Stimulated activated CD8-positive, alpha-beta memory T cell treated with anti-CD3 and anti-CD28 coated beads, Interleukin-7, amount 100 ng/mL, for 24 hours (primary cell): ENCODE data around the gene COL20A1.
"Not testable (repeated sequence)": the region's sequence is repeated elsewhere in the genome, so short reads cannot be mapped to it uniquely, and the experiment has no call there.

Source experiments
- DNase-seq: peaks from one replicate; pipeline ENCODE4 v3.0.0-alpha.2; 2020; ENCODE audit warnings: low read depth

The COL20A1 gene

GRCh38 chr20:63333241-63333836, 40.4 kb downstream of the COL20A1 start:
- no peak for DNase-seq

- no peak for DNase-seq
Observed at GRCh38 chr20:63334356-63334755, 41.4 kb downstream of the COL20A1 start.

- DNase-seq, result not testable (repeated sequence)
Observed at GRCh38 chr20:63335060-63335459, 42.1 kb downstream of the COL20A1 start.

GRCh38 chr20:63335711-63336110, 42.7 kb downstream of the COL20A1 start:
- no peak for DNase-seq

GRCh38 chr20:63336232-63336752, 43.3 kb downstream of the COL20A1 start:
- DNase-seq, result no peak

- DNase-seq, result no peak
Observed at GRCh38 chr20:63337786-63338420, 44.9 kb downstream of the COL20A1 start.

- not testable (repeated sequence) for DNase-seq
Observed at GRCh38 chr20:63339154-63340094, 46.4 kb downstream of the COL20A1 start.

- not testable (repeated sequence) for DNase-seq
Observed at GRCh38 chr20:63340158-63340688, 47.2 kb downstream of the COL20A1 start.

GRCh38 chr20:63342561-63343459, 49.8 kb downstream of the COL20A1 start:
- no peak for DNase-seq

- DNase-seq, result no peak
Observed at GRCh38 chr20:63343460-63344445, 50.8 kb downstream of the COL20A1 start.

- DNase-seq, result no peak
Observed at GRCh38 chr20:63344616-63345327, 51.8 kb downstream of the COL20A1 start.

GRCh38 chr20:63345328-63346100, 52.5 kb downstream of the COL20A1 start:
- DNase-seq, result no peak

- no peak for DNase-seq
Observed at GRCh38 chr20:63346131-63347080, 53.4 kb downstream of the COL20A1 start.

GRCh38 chr20:63347081-63347741, 54.2 kb downstream of the COL20A1 start:
- no peak for DNase-seq

GRCh38 chr20:63347950-63348827, 55.2 kb downstream of the COL20A1 start:
- DNase-seq, result no peak
